Left ventricle myocardium inferior (tissue), 1 donor: ENCODE data around the gene TASOR2. TPM values are rescaled to one million over a fixed set of nuclear protein-coding genes. Genes with fewer than 3 reads are reported as not detected.

Experiments
- DNase-seq: peaks from one replicate; pipeline ENCODE4 v3.0.0-alpha.2; 2020
- H3K27ac ChIP-seq: fragments of 200-600 bp; replicated peaks from 2 replicates; pipeline ENCODE4 v1.8.0; 2021
- H3K27me3 ChIP-seq: fragments of 200-600 bp; 2 replicates; pipeline ENCODE4 v1.8.0; 2021; ENCODE audit warnings: low read depth
- H3K36me3 ChIP-seq: fragments of 200-600 bp; 2 replicates; pipeline ENCODE4 v1.8.0; 2021
- H3K4me1 ChIP-seq: fragments of 200-600 bp; 2 replicates; pipeline ENCODE4 v1.8.0; 2021
- H3K4me3 ChIP-seq: fragments of 200-600 bp; 2 replicates; pipeline ENCODE4 v1.8.0; 2021; ENCODE audit warnings: mild to moderate bottlenecking, moderate library complexity
- H3K9me3 ChIP-seq: fragments of 200-600 bp; replicated peaks from 2 replicates; pipeline ENCODE4 v1.8.0; 2021
- intact Hi-C: fragments of 100-400 bp; cut with micrococcal nuclease; formaldehyde crosslinking; loops from one replicate; pipeline ENCODE4 v1.11.0; 2022
- total RNA-seq: library from RNA; stranded (reverse); fragmentation: NEBNext Ultra II Directional; extraction: Animal tissue kit (Norgen Biotek cat#: 25700); gene quantifications from one replicate; pipeline ENCODE4 v1.2.1, GENCODE V29; 2021
- TF ChIP-seq, protein P1 (sequence below): fragments of 200-600 bp; IDR thresholded peaks from 2 replicates; pipeline ENCODE4 v1.8.0; 2021; ENCODE audit warnings: antibody characterized with exemption, mild to moderate bottlenecking, borderline replicate concordance
- donor health status: DM: no; HTN: yes; CAD: no; lungs with severe emphysema.

Gene TASOR2
- total RNA-seq, 1 donor from 2014 or later, result 39.9 TPM

- intact Hi-C loops, result no loop called here
- Histone ChIP-seq H3K27ac (no peak overlapping the region), H3K36me3 (peaks cover 59% of the 10 kb centered on the region), H3K4me3 (no peak overlapping the region), H3K4me1 (no peaks in the 10 kb centered on the region), H3K27me3 (no peaks in the 10 kb centered on the region), H3K9me3 (no peaks in the 10 kb centered on the region)
- TF ChIP-seq, protein P1, sequence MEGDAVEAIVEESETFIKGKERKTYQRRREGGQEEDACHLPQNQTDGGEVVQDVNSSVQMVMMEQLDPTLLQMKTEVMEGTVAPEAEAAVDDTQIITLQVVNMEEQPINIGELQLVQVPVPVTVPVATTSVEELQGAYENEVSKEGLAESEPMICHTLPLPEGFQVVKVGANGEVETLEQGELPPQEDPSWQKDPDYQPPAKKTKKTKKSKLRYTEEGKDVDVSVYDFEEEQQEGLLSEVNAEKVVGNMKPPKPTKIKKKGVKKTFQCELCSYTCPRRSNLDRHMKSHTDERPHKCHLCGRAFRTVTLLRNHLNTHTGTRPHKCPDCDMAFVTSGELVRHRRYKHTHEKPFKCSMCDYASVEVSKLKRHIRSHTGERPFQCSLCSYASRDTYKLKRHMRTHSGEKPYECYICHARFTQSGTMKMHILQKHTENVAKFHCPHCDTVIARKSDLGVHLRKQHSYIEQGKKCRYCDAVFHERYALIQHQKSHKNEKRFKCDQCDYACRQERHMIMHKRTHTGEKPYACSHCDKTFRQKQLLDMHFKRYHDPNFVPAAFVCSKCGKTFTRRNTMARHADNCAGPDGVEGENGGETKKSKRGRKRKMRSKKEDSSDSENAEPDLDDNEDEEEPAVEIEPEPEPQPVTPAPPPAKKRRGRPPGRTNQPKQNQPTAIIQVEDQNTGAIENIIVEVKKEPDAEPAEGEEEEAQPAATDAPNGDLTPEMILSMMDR, result no peak
- DNase-seq, result no peak
These were observed 39.1 kb downstream of the TASOR2 start for GRCh38 chr10:5723692-5724091.

GRCh38 chr10:5730766-5731165, 46.1 kb downstream of the TASOR2 start:
- H3K27me3 ChIP-seq, result no peaks in the 10 kb centered on the region

DNA sequence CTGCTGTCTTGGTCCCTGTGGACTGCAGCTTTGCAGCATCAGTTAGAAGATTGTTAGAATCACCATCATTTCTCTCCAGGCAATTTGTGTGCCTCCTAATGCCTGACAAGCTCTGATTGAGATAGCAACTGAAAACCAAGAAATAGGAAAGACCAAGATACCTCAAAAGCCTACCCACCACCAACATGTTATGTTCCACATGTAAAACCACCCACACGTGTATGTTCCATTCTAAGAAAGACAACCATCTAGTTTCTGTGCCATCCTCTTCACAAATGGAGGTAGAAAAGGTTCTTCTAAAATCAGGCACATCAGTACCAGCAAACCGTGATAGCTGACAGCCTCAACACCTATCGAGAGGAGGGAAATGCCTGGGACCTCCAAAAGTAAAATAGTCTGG, 46.9 kb downstream of the TASOR2 start:
- H3K9me3 ChIP-seq, result no peaks in the 10 kb centered on the region
- intact Hi-C loops, result no loop called here
- H3K4me1 ChIP-seq, result peaks cover 14% of the 10 kb centered on the region
- H3K4me3 ChIP-seq, result no peak overlapping the region
- TF ChIP-seq, protein P1, result no peak
- H3K36me3 ChIP-seq, result peaks cover 62% of the 10 kb centered on the region
- peak overlapping the region; percentile 66 for H3K27ac ChIP-seq
- no peak for DNase-seq
- H3K27me3 ChIP-seq, result no peaks in the 10 kb centered on the region

More at GRCh38 chr10:5730766-5731165, 46.1 kb downstream of the TASOR2 start:
- H3K9me3 ChIP-seq, result no peaks in the 10 kb centered on the region
- TF ChIP-seq, protein P1, result no peak
- H3K36me3 ChIP-seq, result peaks cover 54% of the 10 kb centered on the region
- peaks cover 14% of the 10 kb centered on the region for H3K4me1 ChIP-seq
- H3K27ac ChIP-seq, result no peak overlapping the region
- H3K4me3 ChIP-seq, result no peak overlapping the region
- no peak for DNase-seq
- intact Hi-C loops, result no loop called here

DNA sequence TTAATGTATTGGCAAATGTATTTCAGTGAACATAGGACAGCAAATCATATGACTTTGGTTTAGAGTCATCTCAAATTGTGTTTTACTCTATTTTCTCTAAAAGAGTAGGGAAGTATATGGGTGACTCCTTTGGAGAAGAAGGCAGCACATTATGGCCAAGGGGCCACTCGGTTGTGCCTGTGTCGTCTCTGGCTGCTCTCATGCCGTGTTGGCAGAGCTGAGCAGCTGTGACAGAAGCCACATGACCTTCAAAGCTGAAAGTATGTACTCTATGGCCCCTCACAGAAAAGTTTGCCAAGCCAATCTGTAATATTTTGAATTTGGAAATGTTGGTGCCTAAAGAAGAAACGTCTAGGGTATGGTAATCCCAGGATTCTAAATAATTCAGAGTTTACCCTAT, 47.5 kb downstream of the TASOR2 start:
- TF ChIP-seq, protein P1, result no peak
- Histone ChIP-seq H3K36me3 (peaks cover 62% of the 10 kb centered on the region), H3K27me3 (no peaks in the 10 kb centered on the region), H3K4me3 (no peak overlapping the region), H3K9me3 (no peaks in the 10 kb centered on the region), H3K4me1 (peaks cover 14% of the 10 kb centered on the region), H3K27ac (peak overlapping the region; percentile 66)
- peak; percentile 43 for DNase-seq
- intact Hi-C loops, result no loop called here

Other genes with a start within 250 kb of the TASOR2 start
- not detected for gene CALML5, start 185.3 kb upstream of the TASOR2 start, total RNA-seq
- gene CALML3, start 159.9 kb upstream of the TASOR2 start, total RNA-seq, result not detected
- 15.6 TPM for gene ASB13, start 18.2 kb upstream of the TASOR2 start, total RNA-seq
- 93.2 TPM for gene GDI2, start 128.6 kb downstream of the TASOR2 start, total RNA-seq
- 2.3 TPM for gene ANKRD16, start 205.1 kb downstream of the TASOR2 start, total RNA-seq
- 75.5 TPM for gene FBH1, start 205.4 kb downstream of the TASOR2 start, total RNA-seq